Effector CD4-positive, alpha-beta T cell (primary cell): Measurements from ENCODE around the gene RPTOR.

Experiments used
- DNase-seq: peaks from one replicate; pipeline ENCODE4 v3.0.0-alpha.2; 2020

Gene RPTOR

GRCh38 chr17:80923211-80924110 is 378.8 kb downstream of the RPTOR start:
- DNase-seq, result no peak

- no peak for DNase-seq
Observed at GRCh38 chr17:80924111-80924806, 379.6 kb downstream of the RPTOR start.

GRCh38 chr17:80924807-80925610 is 380.4 kb downstream of the RPTOR start:
- DNase-seq, result no peak

- no peak for DNase-seq
Observed at GRCh38 chr17:80925688-80926335, 381.2 kb downstream of the RPTOR start.

GRCh38 chr17:80926591-80927250 is 382.1 kb downstream of the RPTOR start:
- no peak for DNase-seq

GRCh38 chr17:80927791-80928216 is 383.2 kb downstream of the RPTOR start:
- no peak for DNase-seq

GRCh38 chr17:80929449-80929848 is 384.8 kb downstream of the RPTOR start:
- no peak for DNase-seq

GRCh38 chr17:80930335-80931279 is 386.0 kb downstream of the RPTOR start:
- no peak for DNase-seq

- no peak for DNase-seq
Observed at GRCh38 chr17:80931421-80932265, 387.0 kb downstream of the RPTOR start.

- no peak for DNase-seq
Observed at GRCh38 chr17:80935526-80935925, 390.9 kb downstream of the RPTOR start.

- DNase-seq, result no peak
Observed at GRCh38 chr17:80936218-80936617, 391.6 kb downstream of the RPTOR start.

GRCh38 chr17:80936723-80937122 is 392.1 kb downstream of the RPTOR start:
- DNase-seq, result no peak

GRCh38 chr17:80937462-80938381 is 393.1 kb downstream of the RPTOR start:
- DNase-seq, result no peak

GRCh38 chr17:80938556-80938955 is 393.9 kb downstream of the RPTOR start:
- no peak for DNase-seq

- no peak for DNase-seq
Observed at GRCh38 chr17:80939151-80940145, 394.8 kb downstream of the RPTOR start.

- no peak for DNase-seq
Observed at GRCh38 chr17:80940171-80941123, 395.8 kb downstream of the RPTOR start.
